NCI-H2107 treated with DMSO at 0.1 percent for 48 hours (cell line): ENCODE measurements around the gene DHX40.
"Not testable (repeated sequence)": the region's sequence is repeated elsewhere in the genome, so short reads cannot be mapped to it uniquely, and the experiment has no call there.

ENCODE experiments used
- DNase-seq: peaks from one replicate; lab custom pipeline; 2025; ENCODE audit not compliant: unreplicated experiment; lab: John Stamatoyannopoulos, UW

DHX40 gene

GRCh38 chr17:59627770-59628171 lies 62.4 kb downstream of the DHX40 start:
- DNase-seq: no peak

GRCh38 chr17:59629174-59629573 lies 63.8 kb downstream of the DHX40 start:
- no peak for DNase-seq

- no peak for DNase-seq
These were observed 65.9 kb downstream of the DHX40 start for GRCh38 chr17:59631276-59631675.

- DNase-seq: no peak
These were observed 67.0 kb downstream of the DHX40 start for GRCh38 chr17:59632398-59632797.

GRCh38 chr17:59633658-59634359 lies 68.4 kb downstream of the DHX40 start:
- no peak for DNase-seq

GRCh38 chr17:59634632-59635541 lies 69.5 kb downstream of the DHX40 start:
- no peak for DNase-seq

GRCh38 chr17:59637611-59638310 lies 72.4 kb downstream of the DHX40 start:
- no peak for DNase-seq

GRCh38 chr17:59638553-59638952 lies 73.1 kb downstream of the DHX40 start:
- no peak for DNase-seq

- DNase-seq: no peak
These were observed 76.5 kb downstream of the DHX40 start for GRCh38 chr17:59641799-59642484.

- no peak for DNase-seq
These were observed 77.2 kb downstream of the DHX40 start for GRCh38 chr17:59642565-59642964.

- no peak for DNase-seq
These were observed 78.0 kb downstream of the DHX40 start for GRCh38 chr17:59643159-59644140.

GRCh38 chr17:59647288-59647687 lies 81.9 kb downstream of the DHX40 start:
- DNase-seq: no peak

GRCh38 chr17:59649886-59650285 lies 84.5 kb downstream of the DHX40 start:
- no peak for DNase-seq

- no peak for DNase-seq
These were observed 85.2 kb downstream of the DHX40 start for GRCh38 chr17:59650642-59651041.

GRCh38 chr17:59651346-59651745 lies 85.9 kb downstream of the DHX40 start:
- no peak for DNase-seq

- DNase-seq: no peak
These were observed 86.7 kb downstream of the DHX40 start for GRCh38 chr17:59652119-59652518.

GRCh38 chr17:59656624-59657023 lies 91.2 kb downstream of the DHX40 start:
- DNase-seq: not testable (repeated sequence)
